ENCODE measurements around the gene CACNA1H. TPM values are rescaled to one million over a fixed set of nuclear protein-coding genes. Genes with fewer than 3 reads are reported as not detected.

CACNA1H gene
- total RNA-seq, 6 experiments from 2014 or later: 0.56 to 14.0 (median 5.0) TPM

GRCh38 chr16:1262846-1263221 is 109.9 kb downstream of the CACNA1H start:
- Histone ChIP-seq H3K27ac (no peak overlapping the region), H3K36me3 (no peaks in the 10 kb centered on the region), H3K27me3 (peaks cover 0 to 5% of the 10 kb centered on the region in 2 donors), H3K9me3 (no peaks in the 10 kb centered on the region), H3K4me3 (no peak overlapping the region), H3K4me1 (no peaks in the 10 kb centered on the region)
- intact Hi-C loops (cut with DNase I): no loop called here
- 20% methylated on average over 1 of the region's 9 CpGs for WGBS (ENCODE audit: insufficient coverage, low coverage, low lambda C conversion rate, missing lambda C conversion rate)
- ATAC-seq: no peak
- no peak for TF ChIP-seq POLR2A (IDR thresholded peaks at IDR 0.05)
- no peak for TF ChIP-seq CTCF (IDR thresholded peaks at IDR 0.05)
- no peak for DNase-seq

GRCh38 chr16:1263591-1264344 is 110.9 kb downstream of the CACNA1H start:
- no peak overlapping the region for H3K27ac ChIP-seq
- no peaks in the 10 kb centered on the region for H3K4me1 ChIP-seq
- TF ChIP-seq POLR2A (IDR thresholded peaks at IDR 0.05) (no peak), CTCF (IDR thresholded peaks at IDR 0.05) (no peak)
- H3K27me3 ChIP-seq: peaks cover 0 to 5% of the 10 kb centered on the region in 2 donors
- no peaks in the 10 kb centered on the region for H3K36me3 ChIP-seq
- DNase-seq (no peak), ATAC-seq (no peak)
- intact Hi-C loops (cut with DNase I): no loop called here
- H3K9me3 ChIP-seq: no peaks in the 10 kb centered on the region
- 67% methylated on average over 1 of the region's 15 CpGs for WGBS (ENCODE audit: insufficient coverage, low coverage, low lambda C conversion rate, missing lambda C conversion rate)
- H3K4me3 ChIP-seq: no peak overlapping the region

DNA sequence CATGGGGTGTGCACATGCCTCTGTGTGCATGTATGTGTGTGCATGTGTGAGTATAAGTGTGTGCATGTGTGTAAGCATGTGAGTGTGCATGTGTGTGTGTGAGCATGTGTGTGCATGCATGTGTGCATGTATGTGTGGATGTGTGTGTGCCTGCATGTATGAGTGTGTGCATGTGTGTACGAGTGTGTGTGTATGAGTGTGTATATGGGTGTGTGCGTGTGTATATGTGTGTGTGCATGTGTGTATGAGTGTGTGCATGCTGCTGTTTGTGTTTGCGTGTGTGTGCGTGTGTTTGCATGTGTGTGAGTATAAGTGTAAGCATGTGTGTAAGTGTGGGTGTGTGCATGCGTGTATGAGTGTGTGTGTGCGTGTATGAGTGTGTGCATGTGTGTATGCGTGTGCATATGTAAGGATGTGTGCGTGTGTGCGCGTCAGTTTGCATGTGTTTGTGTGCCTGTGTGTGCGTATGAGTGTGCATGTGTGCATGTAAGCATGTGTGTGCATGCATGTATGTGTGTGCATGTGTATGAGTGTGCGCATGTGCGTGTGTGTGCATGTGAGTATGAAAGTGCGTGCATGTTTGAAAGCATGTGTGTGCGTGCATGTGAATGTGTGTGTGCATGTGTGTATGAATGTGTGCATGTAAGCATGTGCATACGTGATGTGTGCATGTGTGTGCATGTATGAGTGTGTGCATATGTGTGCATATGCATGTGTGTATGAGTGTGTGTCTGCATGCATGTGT is 111.6 kb downstream of the CACNA1H start:
- H3K9me3 ChIP-seq: no peaks in the 10 kb centered on the region
- intact Hi-C loops (cut with DNase I): no loop called here
- no peak for ATAC-seq
- WGBS (ENCODE audit: insufficient coverage, low coverage, low lambda C conversion rate, missing lambda C conversion rate): 78% methylated on average over 16 of the region's 16 CpGs
- H3K4me3 ChIP-seq: no peak overlapping the region
- no peak for DNase-seq
- H3K27ac ChIP-seq: no peak overlapping the region
- peaks cover 0 to 5% of the 10 kb centered on the region in 2 donors for H3K27me3 ChIP-seq
- no peaks in the 10 kb centered on the region for H3K36me3 ChIP-seq
- H3K4me1 ChIP-seq: no peaks in the 10 kb centered on the region
- TF ChIP-seq CTCF (IDR thresholded peaks at IDR 0.05) (no peak), POLR2A (IDR thresholded peaks at IDR 0.05) (no peak)

DNA sequence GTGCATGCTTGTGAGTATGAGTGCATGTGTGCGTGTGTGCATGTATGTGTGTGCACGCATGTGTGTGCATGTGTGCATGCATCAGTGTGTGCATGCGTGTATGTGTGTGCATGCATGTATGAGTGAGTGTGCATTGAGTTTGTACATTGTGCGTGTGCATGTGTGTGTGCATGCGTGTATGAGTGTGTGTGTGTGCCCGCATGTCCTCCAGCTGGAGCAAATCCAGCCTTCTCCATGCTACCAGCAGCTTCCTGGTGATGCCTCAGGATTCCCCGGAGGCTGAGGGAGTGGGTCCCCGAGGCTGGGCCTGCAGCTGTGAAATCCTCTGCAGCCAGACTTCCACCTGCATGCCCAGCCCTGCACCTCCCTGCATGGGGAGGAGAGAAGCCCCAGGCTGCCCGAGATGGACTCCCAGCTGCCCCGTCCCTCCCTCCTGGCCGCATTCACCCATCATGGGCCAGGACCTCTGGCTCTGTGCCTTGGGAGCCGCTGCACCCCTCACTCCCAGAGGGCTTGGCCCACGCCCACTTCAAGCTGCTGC is 112.3 kb downstream of the CACNA1H start:
- 68% methylated on average over 4 of the region's 13 CpGs for WGBS (ENCODE audit: insufficient coverage, low coverage, low lambda C conversion rate, missing lambda C conversion rate)
- TF ChIP-seq POLR2A (IDR thresholded peaks at IDR 0.05) (no peak), CTCF (IDR thresholded peaks at IDR 0.05) (no peak)
- Histone ChIP-seq H3K27me3 (peaks cover 0 to 5% of the 10 kb centered on the region in 2 donors), H3K9me3 (no peaks in the 10 kb centered on the region), H3K4me3 (no peak overlapping the region), H3K27ac (no peak overlapping the region), H3K4me1 (no peaks in the 10 kb centered on the region), H3K36me3 (no peaks in the 10 kb centered on the region)
- no peak for ATAC-seq
- no peak for DNase-seq
- intact Hi-C loops (cut with DNase I): no loop called here

Measured in right lobe of liver (tissue), 6 donors.